OCI-M2 (cell line): ENCODE measurements around the gene NPAS1.
"Not testable (repeated sequence)": the region's sequence is repeated elsewhere in the genome, so short reads cannot be mapped to it uniquely, and the experiment has no call there.

Source experiments
- DNase-seq: peaks from one replicate; lab custom pipeline; 2025; ENCODE audit not compliant: unreplicated experiment; lab: John Stamatoyannopoulos, UW

The NPAS1 gene

DNA sequence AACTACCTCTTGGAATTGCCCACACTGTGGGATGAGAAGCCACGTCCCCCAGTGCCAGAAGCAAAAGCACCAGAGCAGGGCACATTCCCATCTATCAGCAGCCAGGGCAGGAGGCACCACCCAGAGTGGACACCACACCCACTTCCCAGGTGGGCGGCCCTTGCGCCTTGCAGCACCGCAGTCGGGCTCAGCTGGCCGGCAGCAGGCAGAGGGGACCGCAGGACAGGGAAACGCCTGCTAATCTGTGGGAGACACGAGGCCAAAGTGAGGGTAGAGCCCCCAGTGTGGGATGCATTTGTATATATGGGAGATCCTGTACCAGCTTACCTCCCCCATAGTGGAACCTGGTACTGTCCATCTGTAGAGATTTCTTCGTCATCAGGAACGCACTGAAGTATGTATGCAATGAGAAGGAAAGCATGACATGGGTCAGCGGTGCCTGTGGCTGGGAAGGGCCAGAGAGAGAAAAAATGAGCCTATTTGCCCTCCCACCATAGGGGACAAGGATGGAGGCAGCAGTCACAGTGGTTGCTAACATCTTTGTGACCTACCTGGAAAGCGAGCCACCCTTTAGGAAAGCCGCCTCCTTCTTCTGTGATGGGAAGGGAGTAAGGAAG, 30.9 kb upstream of the NPAS1 start:
- DNase-seq = no peak

DNA sequence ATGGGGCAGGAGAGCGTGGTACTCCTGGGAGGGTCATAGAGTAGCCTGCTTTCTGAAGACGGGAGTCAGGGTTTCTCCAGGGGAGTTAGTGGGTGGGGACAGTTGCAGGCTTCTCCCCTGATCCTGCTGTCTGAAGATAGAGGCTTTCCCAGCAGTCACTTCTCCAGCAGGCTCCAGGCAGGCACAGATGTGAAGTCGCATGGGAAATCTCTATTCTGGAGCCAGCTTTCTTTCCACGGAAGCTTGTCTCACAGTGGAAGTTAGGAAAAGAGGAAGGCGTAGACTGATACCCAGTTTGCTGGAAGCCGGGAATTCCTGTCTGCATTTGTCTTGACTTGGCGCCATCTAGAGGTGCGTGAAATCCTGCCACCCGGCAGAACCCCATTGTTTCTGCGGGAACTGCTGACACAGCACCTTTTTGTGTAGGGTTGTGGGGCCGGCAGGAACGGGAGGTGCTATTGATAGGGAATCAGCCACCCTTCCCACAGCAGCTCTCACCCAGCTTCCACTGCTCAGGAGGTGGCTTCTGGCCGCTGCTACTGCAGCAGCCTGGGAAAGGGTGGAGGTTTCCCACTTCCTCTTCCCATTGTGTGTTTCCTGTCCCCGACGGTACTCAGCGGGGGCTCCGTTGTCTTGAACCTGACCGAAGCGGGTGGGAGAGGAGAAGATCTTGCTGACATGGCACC, 28.5 kb upstream of the NPAS1 start:
- no peak for DNase-seq

DNA sequence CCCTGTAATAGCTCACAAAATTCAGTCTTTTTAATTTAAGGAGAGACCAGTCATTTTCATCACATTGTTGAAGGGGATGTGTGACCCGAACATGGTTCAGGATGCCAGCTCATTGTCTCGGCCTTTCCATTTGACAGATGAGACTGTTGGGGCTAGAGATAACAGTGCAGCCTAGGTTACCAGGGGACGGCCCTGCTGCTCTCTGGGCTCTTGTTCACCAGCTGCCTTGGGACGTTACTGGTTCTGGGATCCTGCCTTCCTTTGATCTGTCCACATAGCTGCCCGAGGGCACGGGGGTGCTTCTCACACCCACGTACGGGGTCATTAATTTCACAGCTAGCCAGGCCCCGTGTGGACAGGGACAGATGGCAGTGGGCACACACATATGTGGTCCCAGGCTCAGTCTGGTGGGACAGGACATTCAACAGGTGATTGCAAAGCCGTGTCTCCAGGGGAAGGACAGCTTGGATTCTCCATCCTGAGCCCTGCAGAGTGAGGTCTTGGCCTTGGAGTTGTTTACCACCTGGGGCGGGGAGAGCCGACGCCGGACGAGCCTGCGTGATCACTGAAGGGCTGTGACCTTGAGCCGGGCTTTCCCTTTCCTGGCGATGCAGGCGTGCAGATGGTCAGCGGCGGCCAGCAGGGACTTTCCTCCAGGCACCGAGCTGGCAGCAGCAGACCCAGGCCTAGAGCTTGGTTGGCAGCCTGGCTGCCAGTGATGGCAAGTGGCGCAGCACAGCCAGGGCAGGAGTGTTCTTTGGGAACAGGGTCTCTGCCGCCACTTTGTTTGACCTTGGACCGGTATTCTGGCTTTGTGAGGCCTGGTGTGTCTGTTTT, 26.7 kb upstream of the NPAS1 start:
- DNase-seq = no peak

DNA sequence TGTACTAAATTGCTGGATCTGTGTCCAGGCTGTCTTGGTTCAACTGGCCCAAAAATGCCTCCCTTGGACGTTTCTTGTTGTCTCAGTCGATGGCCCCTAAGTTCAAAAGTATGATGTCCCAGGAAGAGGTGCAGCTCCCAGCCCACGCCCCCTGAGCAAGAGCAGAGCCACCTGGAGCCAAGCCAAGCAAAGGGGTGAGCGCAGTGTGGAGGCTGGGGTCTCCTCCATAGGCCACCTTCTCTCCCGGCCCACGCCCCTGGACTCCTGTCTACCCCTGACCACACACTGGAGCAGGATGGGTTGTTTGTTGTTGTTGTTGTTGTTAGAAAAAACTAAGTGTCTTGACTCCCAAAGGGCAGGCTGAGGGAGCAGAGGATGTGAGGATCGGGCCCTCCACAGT, 26.0 kb upstream of the NPAS1 start:
- no peak for DNase-seq

DNA sequence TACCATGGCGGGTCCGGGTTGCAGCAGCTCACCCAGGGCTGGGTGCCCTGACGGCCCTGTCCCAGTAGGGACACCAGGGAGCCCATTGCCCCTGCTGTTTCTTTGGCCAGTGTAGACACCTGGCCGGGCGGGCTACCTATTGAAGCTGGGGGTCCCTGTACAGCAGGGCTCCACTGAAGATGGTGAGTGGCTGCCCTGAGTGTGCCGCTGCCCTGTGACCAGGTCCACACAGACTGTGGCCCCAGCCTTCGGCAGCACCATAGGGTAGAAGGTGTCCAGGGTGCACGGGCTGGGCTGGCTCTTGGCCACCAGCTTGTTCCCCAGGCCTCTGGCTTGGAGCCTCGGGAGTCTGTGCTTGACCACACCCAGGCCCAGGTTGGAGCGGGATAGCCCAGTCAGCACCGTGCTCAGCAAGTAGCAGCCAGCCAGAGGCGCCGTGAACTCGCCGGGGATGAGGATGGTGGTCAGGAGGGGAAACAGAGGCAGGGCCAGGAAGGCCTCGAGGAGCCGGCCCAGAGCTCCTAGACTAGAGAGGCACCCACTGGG, 25.4 kb upstream of the NPAS1 start:
- no peak for DNase-seq

DNA sequence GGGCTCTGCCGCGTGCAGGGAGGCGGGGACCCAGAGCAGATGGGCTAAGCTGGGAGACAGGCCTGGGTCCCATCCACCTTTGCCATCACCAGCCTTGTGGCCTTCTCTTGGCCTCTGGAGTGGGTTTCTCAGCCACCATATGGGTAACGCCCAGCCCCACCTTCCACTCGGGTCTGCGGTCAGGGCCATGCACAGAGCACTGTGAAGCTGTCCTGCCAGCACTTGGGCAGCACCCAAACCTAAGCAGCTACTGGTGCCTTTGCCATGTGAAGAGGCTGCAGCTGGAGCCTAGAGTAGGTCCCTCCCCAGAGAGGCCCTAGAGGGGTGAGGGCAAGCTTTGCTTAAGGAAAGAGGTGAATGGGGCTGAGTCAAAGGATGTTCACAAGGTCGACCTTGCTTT, 24.1 kb upstream of the NPAS1 start:
- DNase-seq = no peak

DNA sequence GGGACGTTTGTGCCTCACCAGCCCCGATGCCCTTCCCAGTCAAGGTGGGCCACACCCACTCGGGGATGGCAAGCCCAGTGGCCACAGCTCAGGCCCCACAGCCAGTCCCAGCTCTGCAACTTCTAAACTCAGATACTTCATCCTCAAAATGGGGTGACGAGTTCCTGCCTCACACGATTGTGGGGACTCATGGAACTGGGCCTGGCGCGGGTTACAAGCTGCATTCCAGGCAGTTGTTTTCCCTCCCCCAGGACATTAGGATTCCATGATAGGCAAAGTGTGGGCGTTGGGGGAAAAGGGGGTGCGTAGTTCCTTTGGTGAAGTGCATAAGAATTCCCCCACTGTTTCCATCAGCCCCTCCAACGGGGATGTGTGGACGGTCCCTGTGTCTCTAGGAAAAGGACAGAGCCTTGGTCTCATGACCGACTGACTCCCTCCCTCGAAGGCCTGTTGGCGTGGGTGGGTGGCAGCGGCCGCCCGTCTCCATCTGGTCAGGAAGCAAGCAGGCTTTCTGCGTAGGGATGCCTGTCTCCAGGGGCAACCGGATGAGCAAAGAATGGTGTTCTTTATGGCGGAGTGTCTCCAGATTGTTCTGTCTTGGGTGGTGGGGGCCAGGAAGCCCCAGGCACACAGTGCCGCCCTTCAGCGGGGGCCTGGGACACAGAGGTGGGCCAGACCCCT, 21.1 kb upstream of the NPAS1 start:
- no peak for DNase-seq

DNA sequence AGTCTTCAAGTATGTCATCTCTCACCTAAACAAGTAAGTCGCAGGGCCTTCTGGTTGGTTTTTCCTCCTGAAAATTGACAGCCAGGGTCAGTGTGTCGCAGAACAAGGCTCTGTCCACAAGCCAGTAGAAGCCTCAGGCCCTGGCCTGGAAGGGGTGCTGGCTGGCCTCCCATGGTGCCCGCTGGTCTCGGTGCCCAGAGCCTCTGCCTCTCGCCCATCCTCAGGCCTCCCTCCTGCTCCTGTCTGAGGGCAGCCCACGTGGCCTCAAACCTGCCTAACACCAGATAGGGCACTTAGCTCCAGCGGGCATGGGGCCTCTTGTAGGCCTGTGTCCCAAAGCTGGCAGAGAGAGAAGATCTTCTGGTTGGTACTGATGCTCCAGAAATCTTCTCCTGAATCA, 20.3 kb upstream of the NPAS1 start:
- no peak for DNase-seq

DNA sequence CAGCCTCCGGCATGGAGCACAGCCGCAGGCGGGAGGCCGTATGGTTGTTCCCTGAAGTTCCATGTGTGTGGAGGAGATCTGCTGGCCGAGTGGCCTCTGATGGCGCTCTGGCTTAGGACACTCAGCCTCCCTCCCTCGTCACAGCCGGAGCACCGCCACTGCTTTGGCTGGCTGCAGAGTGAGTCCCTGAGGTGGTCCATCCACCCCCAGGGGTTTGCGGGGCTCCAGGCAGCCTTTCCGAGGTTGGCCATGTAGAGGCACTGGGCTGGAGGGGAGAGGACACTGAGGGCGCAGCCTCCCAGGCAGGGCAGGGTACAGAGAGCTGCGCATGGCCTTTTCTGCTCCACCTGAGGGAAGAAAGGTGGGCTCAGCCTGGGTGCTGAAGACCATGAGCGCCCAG, 19.8 kb upstream of the NPAS1 start:
- no peak for DNase-seq

DNA sequence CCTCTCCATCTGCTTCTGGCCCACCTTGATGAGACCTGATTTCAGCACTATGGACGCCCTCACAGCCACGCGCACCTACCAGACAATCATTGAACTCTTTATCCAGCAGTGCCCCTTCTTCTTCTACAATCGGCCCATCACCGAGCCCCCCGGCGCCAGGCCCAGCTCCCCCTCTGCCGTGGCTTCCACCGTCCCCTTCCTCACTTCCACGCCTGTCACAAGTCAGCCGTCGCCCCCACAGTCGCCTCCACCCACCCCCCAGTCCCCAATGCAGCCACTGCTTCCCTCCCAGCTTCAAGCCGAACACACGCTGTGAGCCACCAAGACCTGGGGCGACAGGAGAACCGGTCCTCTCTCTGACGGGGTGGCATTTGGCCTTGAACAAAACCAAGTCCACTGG, 19.3 kb upstream of the NPAS1 start:
- DNase-seq = no peak

DNA sequence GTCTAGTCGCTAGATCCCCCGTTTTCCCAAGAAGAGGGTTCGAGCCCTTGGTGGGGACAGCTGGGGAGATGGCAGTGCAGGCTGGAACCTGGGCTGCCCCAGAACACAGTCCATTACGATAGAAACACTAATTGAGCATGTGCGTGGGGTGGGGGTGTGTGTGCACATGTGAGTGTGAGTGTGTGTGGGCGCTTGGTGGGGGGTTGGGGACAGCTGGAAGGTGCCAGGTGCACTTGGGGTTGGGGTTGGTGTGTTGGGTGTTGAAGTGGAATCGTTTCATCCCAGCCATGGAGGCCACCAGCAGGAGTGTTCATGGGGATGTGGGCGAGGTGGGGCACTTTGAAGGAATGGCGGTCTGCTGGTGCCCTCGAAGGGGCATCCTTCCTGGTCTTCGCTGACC, 18.1 kb upstream of the NPAS1 start:
- DNase-seq = no peak

DNA sequence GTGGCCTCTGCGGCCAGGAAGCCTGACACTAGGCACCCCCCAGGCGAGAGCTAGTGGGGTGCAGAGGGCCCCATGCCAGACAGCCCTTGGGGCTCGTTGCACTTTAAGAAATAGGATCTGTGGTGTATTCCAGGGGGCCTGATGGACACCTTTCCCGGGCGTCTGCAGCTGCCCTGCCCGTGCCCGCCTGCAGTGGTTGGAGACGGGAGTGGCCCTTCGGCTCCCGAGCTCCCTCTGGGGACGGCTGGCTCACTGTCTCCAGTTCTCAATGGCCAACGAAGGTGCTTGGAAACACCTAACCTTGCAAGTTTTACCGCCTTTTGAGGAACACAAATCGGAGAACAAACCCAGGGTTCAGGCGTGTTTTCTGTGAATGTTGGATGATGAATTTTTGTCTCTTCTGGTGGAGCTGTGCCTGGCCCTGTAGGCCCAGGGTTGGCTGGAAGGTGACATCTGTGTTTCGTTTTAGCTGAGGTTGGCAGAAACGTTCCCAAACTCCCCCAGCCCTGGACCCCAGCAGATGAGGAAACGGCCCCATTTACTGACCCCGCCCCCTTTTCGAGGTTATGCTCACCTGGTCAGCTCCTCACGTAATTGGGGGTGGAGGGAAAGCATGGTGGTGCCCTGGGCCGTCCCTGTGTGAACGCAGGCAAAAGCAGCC, 17.4 kb upstream of the NPAS1 start:
- DNase-seq = no peak

DNA sequence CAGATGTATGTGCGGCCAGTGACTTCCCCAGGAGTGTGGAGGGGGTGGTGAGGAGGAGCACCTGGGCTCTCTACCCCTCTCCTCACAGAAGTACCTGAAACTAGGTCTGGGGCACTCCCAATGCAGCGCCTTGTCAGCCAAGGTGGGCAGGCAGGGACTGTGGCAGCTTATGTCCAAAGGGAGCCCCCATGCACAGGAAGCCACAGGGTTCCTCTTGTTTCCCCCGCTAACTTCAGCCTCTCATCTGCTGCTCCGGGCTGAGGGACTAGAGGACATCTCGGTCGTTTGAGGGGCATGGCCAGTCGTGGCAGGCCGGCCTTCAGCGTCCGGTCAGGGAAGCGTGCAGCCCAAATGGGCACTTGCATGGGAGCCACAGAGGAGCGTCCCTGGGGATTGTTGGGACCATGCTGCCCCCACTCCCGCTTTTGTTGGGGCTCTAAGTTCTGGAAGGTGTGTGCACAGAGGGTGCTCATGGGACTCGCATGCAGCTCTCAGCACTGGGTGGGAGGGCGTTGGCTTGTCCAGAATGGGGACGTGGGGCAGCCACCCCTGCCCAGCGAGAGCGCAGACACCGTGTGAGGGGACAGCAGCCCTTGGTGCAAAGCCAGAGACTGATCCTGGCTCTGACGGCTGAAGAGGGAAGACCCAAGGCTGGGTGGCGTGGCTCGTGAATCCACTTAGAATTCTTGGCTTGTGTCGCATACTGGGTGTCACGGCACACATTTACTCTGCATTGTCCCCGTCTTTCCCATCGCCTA, 16.6 kb upstream of the NPAS1 start:
- DNase-seq = no peak

DNA sequence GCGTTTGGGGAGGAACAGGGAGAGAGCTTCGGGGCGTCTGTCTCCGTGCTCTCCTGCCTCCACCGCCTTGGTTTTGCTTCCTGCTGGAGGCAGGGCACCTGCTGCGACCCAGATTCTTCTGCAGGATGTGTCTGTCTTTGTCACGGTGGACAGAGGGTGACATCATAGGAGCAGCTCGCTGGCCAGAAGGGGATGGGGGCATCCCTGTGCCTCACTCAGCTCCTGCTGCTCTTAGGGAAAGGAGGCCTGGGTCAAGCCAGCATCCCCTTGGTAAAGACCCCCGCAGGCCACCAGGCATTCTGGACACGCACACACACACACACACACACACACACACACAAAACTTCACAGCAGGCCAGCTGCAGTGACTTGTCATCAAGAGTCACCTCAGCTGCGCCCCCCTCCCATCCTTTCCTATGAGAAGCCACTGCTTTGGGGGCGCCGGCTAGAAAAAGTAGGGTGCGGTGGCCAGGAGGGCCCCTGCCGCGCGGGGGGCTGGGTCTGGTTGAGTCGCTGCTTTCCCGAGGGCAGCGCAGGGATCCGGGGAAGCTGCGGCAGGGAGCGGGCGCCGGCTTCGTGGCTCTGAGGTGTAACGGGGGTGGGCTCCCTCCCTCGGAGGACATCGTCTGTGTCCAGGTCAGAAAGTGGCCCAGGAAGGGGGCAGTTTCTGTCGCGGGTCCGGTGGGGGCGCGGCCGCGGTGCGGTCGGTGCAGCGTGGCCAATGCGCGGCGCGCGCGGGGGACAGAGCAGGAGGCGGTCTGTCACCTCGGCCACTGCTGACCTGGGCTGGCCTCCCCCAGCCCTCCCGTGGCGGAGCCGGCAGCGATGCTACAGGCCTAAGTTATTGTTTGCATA, 15.8 kb upstream of the NPAS1 start:
- no peak for DNase-seq

DNA sequence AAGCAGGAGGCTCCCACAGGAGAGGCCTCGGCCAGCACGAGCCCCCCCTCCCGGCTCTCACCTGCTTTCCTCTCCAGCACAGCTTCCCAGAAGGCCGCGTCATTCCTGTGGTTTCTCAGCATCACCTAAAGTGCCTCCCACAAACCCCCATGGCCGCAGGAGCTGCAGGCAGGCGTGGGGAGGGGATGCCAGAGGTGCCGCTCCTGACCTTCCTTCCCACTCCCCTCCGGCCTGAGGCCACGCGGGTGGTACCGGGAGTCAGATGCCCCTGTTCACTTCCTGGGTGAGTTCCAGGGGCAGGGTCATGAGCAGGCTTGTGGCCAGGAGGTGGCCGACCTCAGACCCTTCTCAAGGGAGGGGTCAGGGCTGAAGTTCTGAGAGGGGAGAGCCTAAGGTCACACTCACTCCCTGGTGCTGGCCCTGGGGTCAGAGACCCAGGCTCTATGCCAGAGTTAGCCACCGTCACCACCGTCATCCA, 14.4 kb upstream of the NPAS1 start:
- DNase-seq = no peak

DNA sequence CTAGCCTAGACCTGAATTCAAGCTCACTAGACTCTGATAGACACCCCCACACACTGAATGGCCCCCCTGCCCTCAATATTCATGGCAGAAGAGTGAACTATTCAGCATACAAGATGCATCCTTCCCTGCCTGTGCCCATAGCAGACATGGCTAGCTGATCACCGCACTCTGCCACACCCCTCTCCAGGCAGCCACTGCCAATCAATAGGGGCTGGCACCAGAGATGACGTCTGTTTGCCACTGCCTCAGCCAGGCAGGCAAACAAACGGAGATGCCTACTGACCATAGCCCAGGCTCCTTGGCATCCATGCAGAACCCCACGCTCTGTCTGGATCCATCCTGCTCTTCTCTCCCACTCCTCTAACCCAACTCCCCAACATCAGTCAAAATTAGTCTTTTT, 13.8 kb upstream of the NPAS1 start:
- DNase-seq = no peak

DNA sequence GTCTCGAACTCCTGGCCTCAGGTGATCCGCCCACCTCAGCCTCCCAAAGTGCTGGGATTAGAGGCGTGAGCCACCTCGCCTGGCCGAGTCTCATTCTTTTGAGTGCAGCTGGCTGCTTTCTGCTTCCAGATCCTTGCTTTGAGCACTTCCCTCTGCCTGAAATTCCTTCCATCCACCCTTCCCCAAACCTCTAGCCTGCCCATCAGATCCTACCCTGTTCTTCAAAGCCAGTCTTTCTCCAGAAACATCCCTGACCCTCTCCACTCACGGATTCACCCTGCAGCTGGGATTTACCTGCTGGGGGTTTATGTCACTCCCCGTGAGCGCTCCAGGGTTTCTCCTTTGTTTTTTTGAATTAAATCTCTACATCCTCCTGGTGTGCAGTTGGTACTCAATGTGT, 13.1 kb upstream of the NPAS1 start:
- no peak for DNase-seq

DNA sequence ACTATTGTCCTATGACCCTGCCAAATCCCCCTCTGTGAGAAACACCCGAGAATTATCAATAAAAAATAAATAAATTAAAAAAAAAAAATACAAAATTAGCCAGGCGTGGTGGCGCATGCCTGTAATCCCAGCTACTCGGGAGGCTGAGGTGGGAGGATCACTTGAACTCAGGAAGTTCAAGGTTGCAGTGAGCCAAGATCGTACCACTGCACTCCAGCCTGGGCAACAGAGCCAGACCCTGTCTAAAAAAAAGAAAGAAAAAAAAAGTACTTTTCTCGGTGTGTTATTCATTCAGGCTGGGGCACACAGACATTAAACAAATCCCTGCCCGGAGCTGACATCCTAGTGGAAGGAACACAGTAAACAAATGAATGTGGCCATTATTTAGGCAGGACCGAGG, 9.1 kb upstream of the NPAS1 start:
- DNase-seq = not testable (repeated sequence)

DNA sequence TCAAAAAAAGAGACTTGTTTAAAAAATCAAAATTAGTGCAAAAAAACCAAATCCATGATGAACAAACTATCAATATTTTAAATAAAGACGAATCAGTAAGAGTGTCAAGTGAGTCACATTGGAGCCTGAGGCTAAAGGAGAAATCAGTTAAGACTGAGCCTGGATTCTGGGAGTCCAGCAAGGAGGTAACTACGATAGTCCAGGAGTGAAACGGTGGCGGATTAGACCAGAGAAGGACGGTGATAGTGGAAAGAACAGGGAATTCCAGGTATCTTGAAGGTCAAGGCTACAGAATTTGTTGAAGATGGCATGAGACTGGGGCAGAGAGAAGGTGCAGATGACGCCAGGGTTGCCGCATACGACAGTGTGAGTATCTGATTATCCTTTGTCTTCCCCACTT, 7.0 kb upstream of the NPAS1 start:
- DNase-seq = no peak
